Measurements from ENCODE around the gene SCUBE1.

The SCUBE1 gene

GRCh38 chr22:43226377-43227238, 116.6 kb downstream of the SCUBE1 start:
- peak; percentile 11 for DNase-seq (ENCODE audit: low read depth)
- no peak overlapping the region for H3K4me3 ChIP-seq (replicated peaks; ENCODE audit: low read depth, low read length)
- TF ChIP-seq CTCF (IDR thresholded peaks at IDR 0.05; ENCODE audit: low read length, missing control alignments), result no peak

DNA sequence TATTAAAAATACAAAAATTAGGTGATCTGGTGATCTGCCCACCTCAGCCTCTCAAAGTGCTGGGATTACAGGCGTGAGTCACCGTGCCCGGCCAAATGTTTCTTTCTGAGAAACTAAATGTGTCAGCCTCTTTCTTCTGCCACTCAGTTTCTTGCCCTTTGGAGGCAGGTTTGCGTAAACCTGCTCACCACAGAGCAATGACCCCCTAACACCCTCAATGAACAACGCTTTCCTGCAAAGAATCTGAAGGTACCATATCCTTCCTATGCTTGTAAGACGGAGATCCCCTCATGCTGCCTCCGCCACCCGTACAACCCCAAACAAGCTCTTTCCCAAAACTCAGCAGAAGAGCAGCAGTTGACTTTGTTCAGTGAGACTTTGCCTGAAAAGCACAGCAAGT, 117.6 kb downstream of the SCUBE1 start:
- no peak for TF ChIP-seq CTCF (IDR thresholded peaks at IDR 0.05; ENCODE audit: low read length, missing control alignments)
- DNase-seq (ENCODE audit: low read depth), result no peak
- H3K4me3 ChIP-seq (replicated peaks; ENCODE audit: low read depth, low read length), result no peak overlapping the region

- DNase-seq (ENCODE audit: low read depth), result no peak
- H3K4me3 ChIP-seq (replicated peaks; ENCODE audit: low read depth, low read length), result no peak overlapping the region
- TF ChIP-seq CTCF (IDR thresholded peaks at IDR 0.05; ENCODE audit: low read length, missing control alignments), result no peak
Measured at GRCh38 chr22:43222987-43223386, 120.2 kb downstream of the SCUBE1 start.

GRCh38 chr22:43222262-43222661, 120.9 kb downstream of the SCUBE1 start:
- no peak for DNase-seq (ENCODE audit: low read depth)
- no peak overlapping the region for H3K4me3 ChIP-seq (replicated peaks; ENCODE audit: low read depth, low read length)
- no peak for TF ChIP-seq CTCF (IDR thresholded peaks at IDR 0.05; ENCODE audit: low read length, missing control alignments)

DNA sequence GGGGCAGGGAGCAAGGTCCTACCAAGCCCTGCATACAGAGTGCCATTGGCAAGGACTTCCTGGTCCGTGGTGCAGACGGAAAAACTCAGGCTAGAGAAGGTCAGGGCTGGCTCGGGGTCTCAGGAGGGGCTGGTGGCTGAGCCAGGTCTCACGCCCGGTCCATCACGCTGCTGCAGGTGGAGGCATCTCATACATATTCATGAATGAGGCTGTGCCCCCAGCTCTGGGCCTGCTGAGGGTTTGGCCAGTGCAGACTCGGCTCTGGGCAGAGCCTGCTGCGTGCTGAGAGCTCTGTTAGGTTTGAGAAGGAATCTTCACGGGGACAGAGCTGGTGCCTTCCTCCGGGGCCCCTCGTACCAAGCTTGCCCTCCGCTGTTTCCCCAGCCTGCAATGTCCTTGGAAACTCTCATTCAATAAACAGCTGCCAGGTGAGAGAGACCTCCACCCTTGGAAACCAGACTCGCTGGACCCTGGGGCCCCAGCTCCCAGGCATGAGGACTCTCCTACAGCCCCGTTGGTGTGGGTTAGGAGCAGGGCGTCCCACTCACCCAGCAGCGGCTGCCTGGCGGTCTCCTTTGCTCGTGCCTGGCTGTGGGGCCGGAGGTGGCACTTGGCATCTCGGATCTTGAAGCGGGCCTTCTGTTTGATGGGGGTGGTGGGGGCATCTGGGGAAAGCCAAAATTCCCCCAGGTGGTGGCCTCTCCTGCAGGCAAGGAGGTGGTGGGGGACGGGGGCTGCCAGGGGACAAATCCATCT, 122.4 kb downstream of the SCUBE1 start:
- TF ChIP-seq CTCF (IDR thresholded peaks at IDR 0.05; ENCODE audit: low read length, missing control alignments), result no peak
- H3K4me3 ChIP-seq (replicated peaks; ENCODE audit: low read depth, low read length), result no peak overlapping the region
- no peak for DNase-seq (ENCODE audit: low read depth)

- no peak for TF ChIP-seq CTCF (IDR thresholded peaks at IDR 0.05; ENCODE audit: low read length, missing control alignments)
- no peak overlapping the region for H3K4me3 ChIP-seq (replicated peaks; ENCODE audit: low read depth, low read length)
- no peak for DNase-seq (ENCODE audit: low read depth)
Measured at GRCh38 chr22:43218786-43219185, 124.4 kb downstream of the SCUBE1 start.

All from fibroblast of pulmonary artery (primary cell).